Posterior vena cava (tissue), 2 donors: ENCODE results near the gene ZNF26. TPM values are rescaled to one million over a fixed set of nuclear protein-coding genes. Genes with fewer than 3 reads are reported as not detected.

ENCODE experiments used
- DNase-seq: peaks from one replicate; pipeline ENCODE4 v3.0.0-alpha.2; 2020; ENCODE audit warnings: low spot score
- intact Hi-C, 2 donors: fragments of 100-400 bp; cut with DNase I; formaldehyde crosslinking; loops; one replicate each; pipeline versions ENCODE4 v1.14.1 to v1.14.2; 2022 to 2023
- total RNA-seq, 2 donors: library from RNA; stranded (reverse); fragmentation: NEBNext Ultra II Directional; extraction: Animal tissue kit (Norgen Biotek cat#: 25700); gene quantifications; one replicate each; pipeline ENCODE4 v1.2.1, GENCODE V29; 2021
- donor health status: DM: yes; HTN: yes; CAD: no.
- donor health status: DM: yes; HTN: yes; CAD: no.

Gene ZNF26
- total RNA-seq, 2 donors from 2014 or later, result 8.6 to 10.2 TPM

GRCh38 chr12:133038118-133038709 lies 52.0 kb downstream of the ZNF26 start:
- DNase-seq, result no peak
- intact Hi-C loops, result no loop called here

GRCh38 chr12:133046698-133047097 lies 60.5 kb downstream of the ZNF26 start:
- intact Hi-C loops, result no loop called here

GRCh38 chr12:133057446-133057845 lies 71.3 kb downstream of the ZNF26 start:
- DNase-seq, result no peak
- intact Hi-C loops, result no loop called here

More at GRCh38 chr12:133046698-133047097, 60.5 kb downstream of the ZNF26 start:
- no peak for DNase-seq

DNA sequence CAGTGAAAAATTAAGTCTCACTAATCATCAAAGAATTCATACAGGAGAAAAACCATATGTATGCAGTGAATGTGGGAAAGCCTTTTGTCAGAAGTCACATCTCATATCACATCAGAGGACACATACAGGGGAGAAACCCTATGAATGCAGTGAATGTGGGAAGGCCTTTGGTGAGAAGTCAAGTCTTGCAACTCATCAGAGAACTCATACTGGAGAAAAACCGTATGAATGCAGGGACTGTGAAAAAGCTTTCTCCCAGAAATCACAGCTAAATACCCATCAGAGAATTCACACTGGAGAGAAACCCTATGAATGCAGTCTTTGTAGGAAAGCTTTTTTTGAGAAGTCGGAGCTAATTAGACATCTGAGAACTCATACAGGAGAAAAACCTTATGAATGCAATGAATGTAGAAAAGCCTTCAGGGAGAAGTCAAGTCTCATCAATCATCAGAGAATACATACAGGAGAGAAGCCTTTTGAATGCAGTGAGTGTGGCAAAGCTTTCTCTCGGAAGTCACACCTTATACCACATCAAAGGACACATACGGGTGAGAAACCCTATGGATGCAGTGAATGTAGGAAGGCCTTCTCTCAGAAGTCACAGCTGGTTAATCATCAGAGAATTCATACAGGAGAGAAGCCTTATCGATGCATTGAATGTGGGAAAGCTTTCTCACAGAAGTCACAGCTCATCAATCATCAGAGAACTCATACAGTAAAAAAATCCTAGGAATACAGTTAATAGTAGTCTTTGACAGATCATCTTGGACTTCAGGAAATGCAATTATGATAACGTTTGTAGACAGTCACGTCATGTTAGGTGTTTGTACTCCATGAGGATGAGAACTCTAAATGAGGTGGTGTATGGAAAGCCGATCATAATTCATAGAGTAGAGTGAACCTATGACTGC lies 72.3 kb downstream of the ZNF26 start:
- intact Hi-C loops, result no loop called here
- no peak for DNase-seq

DNA sequence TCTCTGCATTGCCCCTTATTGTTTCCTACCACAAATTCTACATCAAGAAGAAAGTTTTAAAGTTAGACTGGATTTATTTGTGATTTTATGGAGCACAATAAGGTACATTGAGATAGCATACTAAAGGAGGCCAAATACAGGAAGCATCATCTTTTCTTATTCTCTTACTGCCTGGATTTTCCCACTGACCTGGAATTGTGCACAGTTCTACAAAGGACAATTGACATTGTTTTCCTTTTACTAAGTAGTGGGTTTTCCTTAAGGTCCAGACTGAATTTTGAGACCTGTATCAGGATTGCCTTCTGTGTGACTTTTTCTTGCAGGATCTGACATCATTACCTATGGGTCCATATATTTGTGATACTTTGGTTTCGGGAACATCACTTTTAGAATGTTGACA lies 75.8 kb downstream of the ZNF26 start:
- intact Hi-C loops, result no loop called here
- no peak for DNase-seq

- DNase-seq, result no peak
- intact Hi-C loops, result no loop called here
Observed at GRCh38 chr12:133063556-133063955, 77.4 kb downstream of the ZNF26 start.

DNA sequence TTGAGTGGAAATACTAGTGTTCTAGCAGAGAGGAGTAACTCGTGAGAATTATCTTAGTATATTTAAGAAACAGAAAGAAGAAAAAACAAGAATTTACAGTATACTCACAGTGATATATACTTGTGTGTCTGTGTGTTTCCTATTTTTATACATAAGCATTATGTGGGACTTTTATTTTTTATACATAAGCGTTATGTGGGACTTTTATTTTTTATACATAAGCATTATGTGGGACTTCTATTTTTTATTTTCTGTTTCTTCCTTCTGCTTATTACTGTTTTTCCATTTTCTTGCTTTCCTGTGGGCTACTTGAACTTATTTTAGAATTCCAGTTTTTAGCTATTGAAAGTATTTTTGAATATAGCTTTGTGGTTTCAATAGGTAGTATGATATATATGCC lies 87.7 kb downstream of the ZNF26 start:
- intact Hi-C loops, result no loop called here

More for the DNA sequence above, 87.7 kb downstream of the ZNF26 start:
- DNase-seq, result no peak

Other genes with a start within 250 kb of the ZNF26 start
- 10 to 100 TPM; 36.6 to 43.5 TPM for gene ANKLE2, start 224.5 kb upstream of the ZNF26 start, total RNA-seq
- gene GOLGA3, start 157.5 kb upstream of the ZNF26 start, total RNA-seq, result 100 to 1,000 TPM in 1 of 2 donors, 10 to 100 TPM in 1; 66.6 to 102 TPM
- 10 to 100 TPM; 36.9 to 38.5 TPM for gene CHFR, start 98.8 kb upstream of the ZNF26 start, total RNA-seq
- gene ZNF605, start 30.1 kb upstream of the ZNF26 start, total RNA-seq, result 10 to 100 TPM; 10.2 to 12.2 TPM
- gene ZNF84, start 51.1 kb downstream of the ZNF26 start, total RNA-seq, result 10 to 100 TPM; 21.7 to 22.4 TPM
- gene ZNF140, start 94.6 kb downstream of the ZNF26 start, total RNA-seq, result 10 to 100 TPM; 11.2 to 13.4 TPM
- gene ZNF891, start 143.9 kb downstream of the ZNF26 start, total RNA-seq, result 1 to 10 TPM; 2.5 to 2.8 TPM
- gene ZNF10, start 144.3 kb downstream of the ZNF26 start, total RNA-seq, result 10 to 100 TPM in 1 of 2 donors, 1 to 10 TPM in 1; 9.2 to 10.5 TPM
- gene ZNF268, start 195.1 kb downstream of the ZNF26 start, total RNA-seq, result 10 to 100 TPM; 19.0 to 20.4 TPM
- gene ANHX, start 249.5 kb downstream of the ZNF26 start, total RNA-seq, result not detected